ENCODE data around the gene SLC37A4. TPM values are rescaled to one million over a fixed set of nuclear protein-coding genes. Genes with fewer than 3 reads are reported as not detected.

The SLC37A4 gene
- total RNA-seq, 1 donor from 2014 or later: 16.0 TPM

DNA sequence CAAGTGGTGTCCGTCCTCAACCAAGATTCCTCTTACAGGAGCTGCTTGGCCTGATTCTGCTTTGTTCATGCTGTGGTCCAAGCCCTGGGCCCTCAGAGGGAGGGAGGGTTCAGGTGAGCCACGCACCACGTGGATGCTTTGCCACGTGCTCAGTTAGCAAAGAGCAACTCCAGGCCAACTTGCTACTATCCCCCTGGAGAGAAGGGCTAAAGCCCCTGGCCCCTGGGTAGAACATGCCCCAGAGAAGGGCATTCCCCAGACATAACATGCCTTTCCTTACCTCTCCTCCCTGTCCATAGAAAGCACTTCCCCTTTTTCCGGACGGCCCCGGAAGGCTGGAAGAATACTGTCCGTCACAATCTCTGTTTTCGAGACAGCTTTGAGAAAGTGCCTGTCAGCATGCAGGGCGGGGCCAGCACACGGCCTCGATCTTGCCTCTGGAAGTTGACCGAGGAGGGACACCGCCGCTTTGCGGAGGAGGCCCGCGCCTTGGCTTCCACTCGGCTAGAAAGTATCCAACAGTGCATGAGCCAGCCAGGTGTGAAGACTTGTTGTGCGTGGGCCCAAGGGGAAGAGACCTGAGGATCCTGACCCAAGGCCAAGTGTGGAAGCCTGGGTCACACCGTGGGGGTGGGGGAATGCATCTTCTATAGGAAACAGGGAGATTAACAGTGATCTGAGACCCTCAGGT, 50.3 kb downstream of the SLC37A4 start:
- Histone ChIP-seq H3K4me1 (no peaks in the 10 kb centered on the region), H3K36me3 (no peaks in the 10 kb centered on the region), H3K4me3 (no peak overlapping the region), H3K27me3 (no peaks in the 10 kb centered on the region), H3K27ac (no peak overlapping the region), H3K9me3 (no peaks in the 10 kb centered on the region)
- TF ChIP-seq, protein P1, sequence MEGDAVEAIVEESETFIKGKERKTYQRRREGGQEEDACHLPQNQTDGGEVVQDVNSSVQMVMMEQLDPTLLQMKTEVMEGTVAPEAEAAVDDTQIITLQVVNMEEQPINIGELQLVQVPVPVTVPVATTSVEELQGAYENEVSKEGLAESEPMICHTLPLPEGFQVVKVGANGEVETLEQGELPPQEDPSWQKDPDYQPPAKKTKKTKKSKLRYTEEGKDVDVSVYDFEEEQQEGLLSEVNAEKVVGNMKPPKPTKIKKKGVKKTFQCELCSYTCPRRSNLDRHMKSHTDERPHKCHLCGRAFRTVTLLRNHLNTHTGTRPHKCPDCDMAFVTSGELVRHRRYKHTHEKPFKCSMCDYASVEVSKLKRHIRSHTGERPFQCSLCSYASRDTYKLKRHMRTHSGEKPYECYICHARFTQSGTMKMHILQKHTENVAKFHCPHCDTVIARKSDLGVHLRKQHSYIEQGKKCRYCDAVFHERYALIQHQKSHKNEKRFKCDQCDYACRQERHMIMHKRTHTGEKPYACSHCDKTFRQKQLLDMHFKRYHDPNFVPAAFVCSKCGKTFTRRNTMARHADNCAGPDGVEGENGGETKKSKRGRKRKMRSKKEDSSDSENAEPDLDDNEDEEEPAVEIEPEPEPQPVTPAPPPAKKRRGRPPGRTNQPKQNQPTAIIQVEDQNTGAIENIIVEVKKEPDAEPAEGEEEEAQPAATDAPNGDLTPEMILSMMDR (IDR thresholded peaks at IDR 0.05): no peak
- TF ChIP-seq POLR2A (IDR thresholded peaks at IDR 0.05) (no peak), POLR2AphosphoS5 (IDR thresholded peaks at IDR 0.05; ENCODE audit: insufficient read depth in 1 of 2, low read depth in 1 of 2) (no peak)
- DNase-seq (ENCODE audit: extremely low spot score in 2 of 2): no peak
- intact Hi-C loops (cut with DNase I): no loop called here

GRCh38 chr11:118979434-118979833, 51.2 kb downstream of the SLC37A4 start:
- Histone ChIP-seq H3K27me3 (no peaks in the 10 kb centered on the region), H3K27ac (no peak overlapping the region), H3K9me3 (no peaks in the 10 kb centered on the region), H3K4me3 (no peak overlapping the region), H3K36me3 (no peaks in the 10 kb centered on the region), H3K4me1 (no peaks in the 10 kb centered on the region)
- TF ChIP-seq, protein P1 (IDR thresholded peaks at IDR 0.05): no peak
- TF ChIP-seq POLR2AphosphoS5 (IDR thresholded peaks at IDR 0.05; ENCODE audit: insufficient read depth in 1 of 2, low read depth in 1 of 2): no peak
- no peak for TF ChIP-seq POLR2A (IDR thresholded peaks at IDR 0.05)
- DNase-seq (ENCODE audit: extremely low spot score in 2 of 2): no peak
- intact Hi-C loops (cut with DNase I): no loop called here

DNA sequence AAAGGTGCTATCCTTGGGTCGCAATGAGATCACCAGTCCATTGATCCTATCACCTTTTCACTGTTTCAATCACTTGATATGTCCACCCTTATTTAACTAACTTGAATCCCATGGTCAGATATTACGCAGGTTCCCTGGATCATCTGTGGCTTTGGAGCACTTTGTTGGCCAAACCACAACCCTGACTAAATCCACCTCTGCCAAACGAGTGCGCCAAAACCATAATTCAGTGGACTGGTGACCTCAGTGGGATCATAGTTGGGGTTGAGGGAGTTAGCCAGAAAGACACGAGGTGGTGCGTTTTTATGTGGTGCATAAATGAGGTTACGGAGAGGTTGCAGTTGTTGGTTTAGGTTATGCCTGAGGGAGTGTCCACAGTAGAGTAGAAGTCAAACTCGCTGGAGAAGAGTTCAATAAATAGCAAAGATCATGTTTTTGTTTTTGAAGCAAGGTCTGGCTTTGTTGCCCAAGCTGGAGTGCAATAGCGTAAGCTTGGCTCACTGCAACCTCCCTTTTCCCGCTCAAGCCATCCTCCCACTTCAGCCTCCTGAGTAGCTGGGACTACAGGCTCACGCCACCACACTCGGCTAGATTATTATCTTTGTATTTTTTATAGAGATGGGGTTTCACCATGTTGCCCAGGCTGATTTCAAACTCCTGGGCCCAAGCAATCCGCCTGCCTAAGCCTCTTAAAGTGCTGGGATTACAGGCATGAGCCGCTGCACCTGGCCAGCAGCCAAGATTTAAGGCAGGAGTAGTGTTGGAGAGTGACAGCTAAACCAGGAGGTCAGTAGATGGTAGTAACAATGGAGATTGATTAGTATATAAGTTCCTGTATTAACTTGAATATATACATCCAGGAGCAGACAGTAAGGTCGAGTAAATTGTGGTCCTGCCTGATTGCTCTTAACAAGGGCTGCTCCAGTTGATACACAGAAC, 54.6 kb downstream of the SLC37A4 start:
- TF ChIP-seq, protein P1 (IDR thresholded peaks at IDR 0.05): no peak
- TF ChIP-seq POLR2AphosphoS5 (IDR thresholded peaks at IDR 0.05; ENCODE audit: insufficient read depth in 1 of 2, low read depth in 1 of 2) (no peak), POLR2A (IDR thresholded peaks at IDR 0.05) (no peak)
- no peaks in the 10 kb centered on the region for H3K4me1 ChIP-seq
- H3K27me3 ChIP-seq: no peaks in the 10 kb centered on the region
- intact Hi-C loops (cut with DNase I): no loop called here
- no peak overlapping the region for H3K27ac ChIP-seq
- no peak overlapping the region for H3K4me3 ChIP-seq
- no peaks in the 10 kb centered on the region for H3K9me3 ChIP-seq
- DNase-seq (ENCODE audit: extremely low spot score in 2 of 2): no peak
- H3K36me3 ChIP-seq: no peaks in the 10 kb centered on the region

Small RNAs within 50 kb of the gene (microRNA-seq; reads per million reads assigned to microRNA genes)
- gene MIR3656 (ENCODE audit: borderline number of aligned reads, borderline replicate concordance): not detected

Small RNAs within 50 kb of the gene (small RNA-seq; reads per million reads assigned to genes)
- gene AP003392.2 (not detected), gene RF00017 (not detected), gene RF00019 (not detected)

Other genes with a start within 250 kb of the SLC37A4 start
- 81.5 TPM for gene DDX6, start 239.7 kb downstream of the SLC37A4 start, total RNA-seq
- gene CXCR5, start 147.0 kb downstream of the SLC37A4 start, total RNA-seq: not detected
- gene BCL9L, start 105.0 kb downstream of the SLC37A4 start, total RNA-seq: 30.0 TPM
- gene UPK2, start 74.6 kb downstream of the SLC37A4 start, total RNA-seq: not detected
- not detected for gene FOXR1, start 59.1 kb downstream of the SLC37A4 start, total RNA-seq
- gene CENATAC, start 32.7 kb downstream of the SLC37A4 start, total RNA-seq: 49.8 TPM
- 1,843 TPM for gene RPS25, start 12.5 kb downstream of the SLC37A4 start, total RNA-seq
- gene TRAPPC4, start 12.1 kb downstream of the SLC37A4 start, total RNA-seq: 40.0 TPM
- 49.6 TPM for gene HYOU1, start 26.3 kb upstream of the SLC37A4 start, total RNA-seq
- gene VPS11, start 36.9 kb upstream of the SLC37A4 start, total RNA-seq: 56.0 TPM
- 13.5 TPM for gene HMBS, start 54.0 kb upstream of the SLC37A4 start, total RNA-seq
- 18.2 TPM for gene DPAGT1, start 71.0 kb upstream of the SLC37A4 start, total RNA-seq
- gene C2CD2L, start 76.5 kb upstream of the SLC37A4 start, total RNA-seq: 7.1 TPM
- 22.1 TPM for gene HINFP, start 90.7 kb upstream of the SLC37A4 start, total RNA-seq
- 3.2 TPM for gene ABCG4, start 118.2 kb upstream of the SLC37A4 start, total RNA-seq
- 15.5 TPM for gene NLRX1, start 137.8 kb upstream of the SLC37A4 start, total RNA-seq
- 0.25 TPM for gene NHERF4, start 154.6 kb upstream of the SLC37A4 start, total RNA-seq
- 15.5 TPM for gene CBL, start 175.5 kb upstream of the SLC37A4 start, total RNA-seq